IMR-90 (cell line): ENCODE data around the gene GNB1L. TPM values are rescaled to one million over a fixed set of nuclear protein-coding genes. Genes with fewer than 3 reads are reported as not detected.

Source experiments
- ATAC-seq: fragments of 200-7000 bp; cut with Tn5 transposase; 2 replicates; pipeline ENCODE4 v1.9.1; 2020; ENCODE audit warnings: low read depth, mild to moderate bottlenecking, moderate library complexity
- BruUV-seq: library from RNA; stranded (reverse); fragments of 400-500 nt; replicated peaks from 2 replicates; lab custom pipeline; 2021; lab: Mats Ljungman, UMichigan
- CTCF ChIA-PET: fragments of 300-600 bp; formaldehyde crosslinking; extraction: SDS; loops from one replicate; lab custom pipeline; 2021; ENCODE audit warnings: antibody characterized with exemption; lab: Yijun Ruan, JAX
- POLR2A ChIA-PET: fragments of 300-600 bp; sonication (Branson Sonifier 250); formaldehyde crosslinking; loops from one replicate; lab custom pipeline; 2022; ENCODE audit warnings: antibody characterized with exemption; ENCODE audit not compliant: unreplicated experiment; lab: Charles Lee
- DNase-seq: peaks from one replicate; pipeline ENCODE4 v3.0.0; 2013
- H2AFZ ChIP-seq: replicated peaks from 2 replicates; pipeline ENCODE3; 2013; ENCODE audit warnings: low read length, mild to moderate bottlenecking; ENCODE audit not compliant: poor library complexity
- H2AK5ac ChIP-seq: 2 replicates; pipeline ENCODE4 v1.6.1; 2013; ENCODE audit warnings: low read depth, low read length, inconsistent platforms
- H2AK9ac ChIP-seq: replicated peaks from 2 replicates; pipeline ENCODE3; 2013; ENCODE audit warnings: mild to moderate bottlenecking, low read depth, low read length, moderate library complexity; ENCODE audit not compliant: poor library complexity
- H2BK120ac ChIP-seq: 2 replicates; pipeline ENCODE4 v1.6.1; 2013; ENCODE audit warnings: low read depth, low read length, inconsistent platforms
- H2BK15ac ChIP-seq: 3 replicates; pipeline ENCODE4 v1.6.1; 2013; ENCODE audit warnings: low read depth, low read length, inconsistent platforms
- H2BK20ac ChIP-seq: 2 replicates; pipeline ENCODE4 v1.6.1; 2013; ENCODE audit warnings: low read depth, mild to moderate bottlenecking, inconsistent platforms, low read length, moderate library complexity
- H2BK5ac ChIP-seq: 2 replicates; pipeline ENCODE4 v1.6.1; 2013; ENCODE audit warnings: mild to moderate bottlenecking, low read depth, low read length, inconsistent platforms; ENCODE audit not compliant: poor library complexity, severe bottlenecking
- H3K14ac ChIP-seq: replicated peaks from 2 replicates; pipeline ENCODE4 v1.6.1; 2013; ENCODE audit warnings: low read depth, low read length, inconsistent platforms
- H3K18ac ChIP-seq: 2 replicates; pipeline ENCODE4 v1.6.1; 2013; ENCODE audit warnings: low read depth, low read length, control low read depth
- H3K23ac ChIP-seq: 2 replicates; pipeline ENCODE4 v1.6.1; 2013; ENCODE audit warnings: low read depth, low read length, inconsistent platforms
- H3K27ac ChIP-seq: 2 replicates; pipeline ENCODE4 v1.5.1; 2013; ENCODE audit warnings: mild to moderate bottlenecking, control low read depth, low read length; ENCODE audit not compliant: insufficient read depth
- H3K27me3 ChIP-seq: 2 replicates; pipeline ENCODE4 v1.6.1; 2013; ENCODE audit warnings: low read length; ENCODE audit not compliant: control insufficient read depth, insufficient read depth
- H3K36me3 ChIP-seq: 2 replicates; pipeline ENCODE4 v1.6.1; 2013; ENCODE audit warnings: low read length, mixed read lengths; ENCODE audit not compliant: control insufficient read depth, insufficient read depth
- H3K4ac ChIP-seq: 2 replicates; pipeline ENCODE4 v1.6.1; 2013; ENCODE audit warnings: low read depth, low read length, inconsistent platforms
- H3K4me1 ChIP-seq: 2 replicates; pipeline ENCODE4 v1.6.1; 2013; ENCODE audit warnings: low read length, mixed read lengths; ENCODE audit not compliant: control insufficient read depth, insufficient read depth
- H3K4me2 ChIP-seq: 2 replicates; pipeline ENCODE4 v1.6.1; 2013; ENCODE audit warnings: low read depth, mild to moderate bottlenecking, control low read depth, low read length, moderate library complexity
- H3K4me3 ChIP-seq: 2 replicates; pipeline ENCODE4 v1.5.1; 2013; ENCODE audit warnings: low read depth, mild to moderate bottlenecking, control low read depth, low read length, moderate library complexity; ENCODE audit not compliant: insufficient read depth
- H3K56ac ChIP-seq: 2 replicates; pipeline ENCODE4 v1.6.1; 2013; ENCODE audit warnings: low read length, inconsistent platforms; ENCODE audit not compliant: insufficient read depth; ENCODE audit errors: extremely low read depth
- H3K79me1 ChIP-seq, 2 experiments: 2 replicates each; pipeline ENCODE4 v1.6.1; 2013; ENCODE audit warnings: low read length in 2 of 2, inconsistent platforms in 1 of 2, low read depth in 1 of 2
- H3K9ac ChIP-seq: 2 replicates; pipeline ENCODE4 v1.6.1; 2013; ENCODE audit warnings: low read depth, low read length, control low read depth
- H3K9me1 ChIP-seq: 2 replicates; pipeline ENCODE4 v1.6.1; 2013; ENCODE audit warnings: low read length, inconsistent platforms; ENCODE audit not compliant: insufficient read depth
- H3K9me3 ChIP-seq: 2 replicates; pipeline ENCODE4 v1.6.1; 2013; ENCODE audit warnings: low read length; ENCODE audit not compliant: control insufficient read depth, insufficient read depth
- H4K20me1 ChIP-seq: 2 replicates; pipeline ENCODE4 v1.6.1; 2013; ENCODE audit warnings: low read length, inconsistent platforms; ENCODE audit not compliant: insufficient read depth
- H4K5ac ChIP-seq: 2 replicates; pipeline ENCODE4 v1.6.1; 2013; ENCODE audit warnings: mild to moderate bottlenecking, low read depth, low read length, control low read depth
- H4K8ac ChIP-seq, 2 experiments: 2 replicates each; pipeline ENCODE4 v1.6.1; 2013; ENCODE audit warnings: low read depth in 2 of 2, low read length in 2 of 2, control low read depth in 1 of 2, inconsistent platforms in 1 of 2
- H4K91ac ChIP-seq: 2 replicates; pipeline ENCODE4 v1.6.1; 2013; ENCODE audit warnings: low read depth, low read length, inconsistent platforms; ENCODE audit not compliant: insufficient read depth
- BHLHE40 ChIP-seq: fragments of 150-350 bp; IDR thresholded peaks from 2 replicates; pipeline ENCODE4 v1.6.1; 2016; ENCODE audit warnings: mild to moderate bottlenecking, low read depth, low read length
- FOS ChIP-seq: fragments of 150-350 bp; IDR thresholded peaks from 2 replicates; pipeline ENCODE4 v1.6.1; 2016; ENCODE audit warnings: low read depth, low read length
- MAZ ChIP-seq: IDR thresholded peaks from 2 replicates; pipeline ENCODE4 v1.6.1; 2012; ENCODE audit warnings: low read depth, mild to moderate bottlenecking, low read length, improper control_type of control experiment, moderate library complexity, borderline replicate concordance
- POLR2A ChIP-seq: IDR thresholded peaks from 2 replicates; pipeline ENCODE4 v1.6.1; 2012; ENCODE audit warnings: mild to moderate bottlenecking, low read depth, low read length
- RAD21 ChIP-seq: IDR thresholded peaks from 2 replicates; pipeline ENCODE4 v1.6.1; 2012; ENCODE audit warnings: low read length, improper control_type of control experiment
- RFX5 ChIP-seq: IDR thresholded peaks from 2 replicates; pipeline ENCODE4 v1.8.0; 2012; ENCODE audit warnings: low read depth, mild to moderate bottlenecking, low read length, moderate library complexity
- USF2 ChIP-seq: fragments of 150-350 bp; IDR thresholded peaks from 2 replicates; pipeline ENCODE4 v1.6.1; 2017; ENCODE audit warnings: mild to moderate bottlenecking, antibody characterized with exemption, low read length, low read depth
- WGBS, 2 experiments: methylation state at CpG; one replicate each; pipeline versions ENCODE4 v1.1.5 to v1.1.7; 2013; ENCODE audit warnings: missing lambda C conversion rate in 2 of 2; ENCODE audit not compliant: insufficient read length in 1 of 2; ENCODE audit errors: extremely low coverage in 2 of 2; 5-methylcytosine and 5-hydroxymethylcytosine counted together
- dilution Hi-C: fragments of 300-500 bp; cut with HindIII; formaldehyde crosslinking; loops from one replicate; pipeline ENCODE4 v1.14.3; 2018; ENCODE audit warnings: low sequenced_read_pairs; ENCODE audit not compliant: unreplicated experiment
- in situ Hi-C: fragments of 300-500 bp; cut with MboI; formaldehyde crosslinking; loops from 3 replicates; pipeline ENCODE4 v1.14.3; 2019; ENCODE audit warnings: low sequenced_read_pairs, inconsistent platforms, mixed read lengths
- intact Hi-C: fragments of 100-400 bp; cut with micrococcal nuclease; formaldehyde crosslinking; loops from 2 replicates; pipeline ENCODE4 v1.10.0; 2022
- polyA plus RNA-seq, 3 experiments: library from polyadenylated mRNA; depleted of rRNA; stranded (reverse); fragments of >200 nt; gene quantifications; 2 replicates each; pipeline ENCODE4 v1.2.3, GENCODE V29; 2012; ENCODE audit warnings: low replicate concordance in 1 of 3
- total RNA-seq: library from RNA; depleted of rRNA; stranded (reverse); fragments of >200 nt; gene quantifications from 2 replicates; pipeline ENCODE4 v1.2.3, GENCODE V29; 2012

The GNB1L gene
- total and polyA plus RNA-seq, 2 of the 4 experiments (the other 2 are of a cell fraction), result 2.5 to 4.4 TPM

GRCh38 chr22:19764636-19765476 lies 89.8 kb downstream of the GNB1L start:
- BruUV-seq, result no TSS peak
- no peaks in the 10 kb centered on the region for H4K20me1 ChIP-seq
- H3K4ac ChIP-seq, result no peak overlapping the region

More at GRCh38 chr22:19764636-19765476, 89.8 kb downstream of the GNB1L start:
- no peak overlapping the region for H3K23ac ChIP-seq
- H3K27me3 ChIP-seq, result peaks cover 93% of the 10 kb centered on the region
- intact Hi-C loops (no loop called here), in situ Hi-C loops (no loop called here), dilution Hi-C loops (no loop called here)
- no peak overlapping the region for H4K91ac ChIP-seq
- H3K79me1 ChIP-seq, result no peaks in the 10 kb centered on the region
- no peak overlapping the region for H2BK15ac ChIP-seq
- H3K4me3 ChIP-seq, result no peak overlapping the region
- TF ChIP-seq MAZ, result no peak
- no peak for TF ChIP-seq USF2
- no peak for TF ChIP-seq RFX5
- no peak for TF ChIP-seq FOS
- no peak for TF ChIP-seq POLR2A
- TF ChIP-seq BHLHE40, result no peak
- TF ChIP-seq RAD21, result no peak
- no peak overlapping the region for H2BK20ac ChIP-seq
- H3K56ac ChIP-seq, result no peak overlapping the region
- H4K8ac ChIP-seq, result no peak overlapping the region
- no peak overlapping the region for H2BK5ac ChIP-seq
- 0 out of 2 replicates have a peak, but pooled peaks cover 2% of the 10 kb centered on the region for H3K4me1 ChIP-seq
- H2AFZ ChIP-seq, result no peak overlapping the region
- H3K18ac ChIP-seq, result no peak overlapping the region
- H2BK120ac ChIP-seq, result no peak overlapping the region
- peaks cover 4% of the 10 kb centered on the region; the same call in 1 of the 2 replicates for H3K9me3 ChIP-seq
- H3K14ac ChIP-seq, result no peak overlapping the region
- no peak overlapping the region for H4K5ac ChIP-seq
- H3K9ac ChIP-seq, result no peak overlapping the region
- H3K9me1 ChIP-seq, result no peaks in the 10 kb centered on the region
- ChIA-PET CTCF (no interaction called here), POLR2A (no interaction called here)
- H2AK9ac ChIP-seq, result peak overlapping the region; percentile 50
- no peak overlapping the region for H2AK5ac ChIP-seq
- H3K27ac ChIP-seq, result no peak overlapping the region
- 59% methylated on average over 15 of the region's 25 CpGs; no CpG with 5 or more reads in 1 of the 2 experiments for whole genome bisulfite sequencing, 2 experiments
- no peaks in the 10 kb centered on the region for H3K36me3 ChIP-seq
- no peak overlapping the region for H3K4me2 ChIP-seq
- DNase-seq (no peak), ATAC-seq (no peak)
